ENCODE results near the gene NME3.

NME3 gene

DNA sequence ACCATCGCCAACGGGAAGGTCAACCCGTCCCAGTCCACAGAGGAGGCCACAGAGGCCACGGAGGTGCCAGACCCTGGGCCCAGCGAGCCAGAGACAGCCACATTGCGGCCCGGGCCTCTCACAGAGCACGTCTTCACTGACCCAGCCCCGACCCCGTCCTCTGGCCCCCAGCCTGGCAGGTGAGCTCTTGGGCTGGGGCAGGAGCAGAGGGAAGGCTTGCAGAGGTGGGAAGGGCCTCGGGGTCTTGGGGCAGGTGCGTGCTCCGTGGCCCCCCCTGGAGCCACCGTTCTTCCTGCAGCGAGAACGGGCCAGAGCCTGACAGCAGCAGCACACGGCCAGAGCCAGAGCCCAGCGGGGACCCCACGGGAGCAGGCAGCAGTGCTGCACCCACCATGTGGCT lies 5.1 kb downstream of the NME3 start:
- no peak overlapping the region for H3K27ac Mint-ChIP-seq
- H3K36me3 Mint-ChIP-seq (ENCODE audit: low read depth), result peaks cover 4% of the 10 kb centered on the region
- no peak overlapping the region for H3K4me3 Mint-ChIP-seq
- peaks cover 6% of the 10 kb centered on the region for H3K4me1 Mint-ChIP-seq
- no peak for DNase-seq
- no peaks in the 10 kb centered on the region for H3K9me3 Mint-ChIP-seq
- TF ChIP-seq, protein P1, sequence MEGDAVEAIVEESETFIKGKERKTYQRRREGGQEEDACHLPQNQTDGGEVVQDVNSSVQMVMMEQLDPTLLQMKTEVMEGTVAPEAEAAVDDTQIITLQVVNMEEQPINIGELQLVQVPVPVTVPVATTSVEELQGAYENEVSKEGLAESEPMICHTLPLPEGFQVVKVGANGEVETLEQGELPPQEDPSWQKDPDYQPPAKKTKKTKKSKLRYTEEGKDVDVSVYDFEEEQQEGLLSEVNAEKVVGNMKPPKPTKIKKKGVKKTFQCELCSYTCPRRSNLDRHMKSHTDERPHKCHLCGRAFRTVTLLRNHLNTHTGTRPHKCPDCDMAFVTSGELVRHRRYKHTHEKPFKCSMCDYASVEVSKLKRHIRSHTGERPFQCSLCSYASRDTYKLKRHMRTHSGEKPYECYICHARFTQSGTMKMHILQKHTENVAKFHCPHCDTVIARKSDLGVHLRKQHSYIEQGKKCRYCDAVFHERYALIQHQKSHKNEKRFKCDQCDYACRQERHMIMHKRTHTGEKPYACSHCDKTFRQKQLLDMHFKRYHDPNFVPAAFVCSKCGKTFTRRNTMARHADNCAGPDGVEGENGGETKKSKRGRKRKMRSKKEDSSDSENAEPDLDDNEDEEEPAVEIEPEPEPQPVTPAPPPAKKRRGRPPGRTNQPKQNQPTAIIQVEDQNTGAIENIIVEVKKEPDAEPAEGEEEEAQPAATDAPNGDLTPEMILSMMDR (IDR thresholded peaks at IDR 0.05), result no peak
- peaks cover 1% of the 10 kb centered on the region for H3K27me3 Mint-ChIP-seq (ENCODE audit: low read depth, poor library complexity)

DNA sequence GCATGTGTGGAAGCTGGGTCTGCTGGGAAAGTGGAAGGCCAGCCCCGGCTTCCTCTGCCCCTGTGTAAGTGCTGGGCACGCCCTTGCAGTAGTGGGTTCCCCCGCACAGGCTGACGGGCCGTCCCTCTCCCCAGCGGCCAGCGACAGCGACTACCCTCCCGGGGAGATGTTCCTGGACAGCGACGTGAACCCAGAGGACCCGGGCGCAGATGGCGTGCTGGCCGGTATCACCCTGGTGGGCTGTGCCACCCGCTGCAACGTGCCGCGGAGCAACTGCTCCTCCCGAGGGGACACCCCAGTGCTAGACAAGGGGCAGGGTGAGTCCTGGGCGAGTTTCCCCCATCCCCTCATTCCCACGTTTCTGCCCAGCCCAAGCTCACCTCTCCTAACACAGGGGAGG lies 5.5 kb downstream of the NME3 start:
- H3K27me3 Mint-ChIP-seq (ENCODE audit: low read depth, poor library complexity), result peaks cover 4% of the 10 kb centered on the region
- H3K9me3 Mint-ChIP-seq, result no peaks in the 10 kb centered on the region
- no peak for DNase-seq
- TF ChIP-seq, protein P1 (IDR thresholded peaks at IDR 0.05), result no peak
- no peak overlapping the region for H3K27ac Mint-ChIP-seq
- H3K4me3 Mint-ChIP-seq, result no peak overlapping the region
- peaks cover 7% of the 10 kb centered on the region for H3K36me3 Mint-ChIP-seq (ENCODE audit: low read depth)
- peaks cover 6% of the 10 kb centered on the region for H3K4me1 Mint-ChIP-seq

DNA sequence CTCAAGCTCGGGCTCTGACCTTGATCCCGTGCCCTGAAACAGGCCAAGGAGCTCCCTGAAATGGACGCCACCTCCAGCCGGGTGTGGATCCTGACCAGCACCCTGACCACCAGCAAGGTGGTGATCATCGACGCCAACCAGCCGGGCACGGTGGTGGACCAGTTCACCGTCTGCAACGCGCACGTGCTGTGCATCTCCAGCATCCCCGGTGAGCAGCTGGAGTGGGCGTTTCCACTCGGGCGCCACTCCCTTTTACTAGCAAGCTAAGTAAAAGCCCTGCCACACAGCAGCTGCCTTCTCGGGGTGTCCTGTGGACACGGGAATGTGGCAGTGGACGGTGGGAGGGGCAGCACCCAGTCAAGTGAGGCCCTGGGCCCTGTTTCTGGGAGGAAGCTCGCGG lies 6.4 kb downstream of the NME3 start:
- no peak for DNase-seq
- H3K4me1 Mint-ChIP-seq, result peaks cover 6% of the 10 kb centered on the region
- no peak overlapping the region for H3K4me3 Mint-ChIP-seq
- H3K36me3 Mint-ChIP-seq (ENCODE audit: low read depth), result peaks cover 7% of the 10 kb centered on the region
- TF ChIP-seq, protein P1 (IDR thresholded peaks at IDR 0.05), result no peak
- no peak overlapping the region for H3K27ac Mint-ChIP-seq
- no peaks in the 10 kb centered on the region for H3K9me3 Mint-ChIP-seq
- H3K27me3 Mint-ChIP-seq (ENCODE audit: low read depth, poor library complexity), result peaks cover 4% of the 10 kb centered on the region

GRCh38 chr16:1763521-1764511 lies 7.5 kb downstream of the NME3 start:
- Mint-ChIP-seq H3K9me3 (no peaks in the 10 kb centered on the region), H3K27ac (no peak overlapping the region), H3K36me3 (ENCODE audit: low read depth) (peaks cover 7% of the 10 kb centered on the region), H3K4me3 (no peak overlapping the region), H3K27me3 (ENCODE audit: low read depth, poor library complexity) (peaks cover 4% of the 10 kb centered on the region), H3K4me1 (peaks cover 6% of the 10 kb centered on the region)
- DNase-seq, result peak; percentile 79
- TF ChIP-seq, protein P1 (IDR thresholded peaks at IDR 0.05), result peak; percentile 59

- no peak overlapping the region for H3K4me3 Mint-ChIP-seq
- H3K27me3 Mint-ChIP-seq (ENCODE audit: low read depth, poor library complexity), result peaks cover 4% of the 10 kb centered on the region
- peaks cover 6% of the 10 kb centered on the region for H3K4me1 Mint-ChIP-seq
- H3K27ac Mint-ChIP-seq, result no peak overlapping the region
- peaks cover 7% of the 10 kb centered on the region for H3K36me3 Mint-ChIP-seq (ENCODE audit: low read depth)
- H3K9me3 Mint-ChIP-seq, result no peaks in the 10 kb centered on the region
- no peak for DNase-seq
- TF ChIP-seq, protein P1 (IDR thresholded peaks at IDR 0.05), result no peak
These were observed 8.3 kb downstream of the NME3 start for GRCh38 chr16:1762879-1763520.

Data from nephron progenitor cell (in vitro differentiated cells).